ENCODE data around the gene SIN3A. TPM values are rescaled to one million over a fixed set of nuclear protein-coding genes. Genes with fewer than 3 reads are reported as not detected.

SIN3A gene
- total RNA-seq, 1 experiment from 2014 or later, result 107 TPM

DNA sequence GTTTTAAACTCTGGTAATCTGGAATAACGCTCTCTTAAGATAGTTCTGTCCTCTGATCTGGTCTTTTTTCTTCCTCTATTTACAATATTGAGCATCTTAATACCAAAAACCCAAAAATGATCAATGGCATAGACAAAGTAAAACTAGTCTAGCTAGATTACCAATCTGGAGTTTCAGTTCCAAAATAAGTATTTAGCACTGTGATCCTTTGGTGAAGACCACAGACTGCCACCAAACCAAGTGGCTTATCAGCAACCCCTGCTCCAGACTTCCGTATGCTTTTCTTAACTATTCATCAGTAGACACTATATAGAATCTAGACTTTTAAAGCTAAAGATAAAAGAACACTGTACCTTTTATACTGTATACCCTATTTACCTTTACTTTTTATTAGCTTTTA, 47.6 kb downstream of the SIN3A start:
- CTCF ChIA-PET, result no interaction called here
- BruUV-seq (replicated peaks), result no TSS peak
- Histone ChIP-seq H3K27me3 (ENCODE audit: control insufficient read depth, insufficient read depth, low read length) (no peaks in the 10 kb centered on the region), H3K9me3 (ENCODE audit: control insufficient read depth, insufficient read depth, low read depth, low read length) (no peaks in the 10 kb centered on the region), H3K4me1 (ENCODE audit: control insufficient read depth, insufficient read depth, low read length) (no peaks in the 10 kb centered on the region), H3K4me3 (ENCODE audit: low read depth in 2 of 2, low read length in 2 of 2) (no peak overlapping the region), H3K36me3 (ENCODE audit: control insufficient read depth, insufficient read depth, low read length) (peaks cover 36% of the 10 kb centered on the region), H3K27ac (ENCODE audit: low read length) (no peak overlapping the region)
- intact Hi-C loops (cut with micrococcal nuclease; ENCODE audit: unreplicated experiment), result no loop called here
- POLR2A ChIA-PET, result no interaction called here
- in situ Hi-C loops (cut with HindIII; ENCODE audit: low pct_unique_long_range_greater_than_20kb, low sequenced_read_pairs), result no loop called here
- TF ChIP-seq, protein P1, sequence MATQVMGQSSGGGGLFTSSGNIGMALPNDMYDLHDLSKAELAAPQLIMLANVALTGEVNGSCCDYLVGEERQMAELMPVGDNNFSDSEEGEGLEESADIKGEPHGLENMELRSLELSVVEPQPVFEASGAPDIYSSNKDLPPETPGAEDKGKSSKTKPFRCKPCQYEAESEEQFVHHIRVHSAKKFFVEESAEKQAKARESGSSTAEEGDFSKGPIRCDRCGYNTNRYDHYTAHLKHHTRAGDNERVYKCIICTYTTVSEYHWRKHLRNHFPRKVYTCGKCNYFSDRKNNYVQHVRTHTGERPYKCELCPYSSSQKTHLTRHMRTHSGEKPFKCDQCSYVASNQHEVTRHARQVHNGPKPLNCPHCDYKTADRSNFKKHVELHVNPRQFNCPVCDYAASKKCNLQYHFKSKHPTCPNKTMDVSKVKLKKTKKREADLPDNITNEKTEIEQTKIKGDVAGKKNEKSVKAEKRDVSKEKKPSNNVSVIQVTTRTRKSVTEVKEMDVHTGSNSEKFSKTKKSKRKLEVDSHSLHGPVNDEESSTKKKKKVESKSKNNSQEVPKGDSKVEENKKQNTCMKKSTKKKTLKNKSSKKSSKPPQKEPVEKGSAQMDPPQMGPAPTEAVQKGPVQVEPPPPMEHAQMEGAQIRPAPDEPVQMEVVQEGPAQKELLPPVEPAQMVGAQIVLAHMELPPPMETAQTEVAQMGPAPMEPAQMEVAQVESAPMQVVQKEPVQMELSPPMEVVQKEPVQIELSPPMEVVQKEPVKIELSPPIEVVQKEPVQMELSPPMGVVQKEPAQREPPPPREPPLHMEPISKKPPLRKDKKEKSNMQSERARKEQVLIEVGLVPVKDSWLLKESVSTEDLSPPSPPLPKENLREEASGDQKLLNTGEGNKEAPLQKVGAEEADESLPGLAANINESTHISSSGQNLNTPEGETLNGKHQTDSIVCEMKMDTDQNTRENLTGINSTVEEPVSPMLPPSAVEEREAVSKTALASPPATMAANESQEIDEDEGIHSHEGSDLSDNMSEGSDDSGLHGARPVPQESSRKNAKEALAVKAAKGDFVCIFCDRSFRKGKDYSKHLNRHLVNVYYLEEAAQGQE (IDR thresholded peaks at IDR 0.05; ENCODE audit: insufficient read depth in 1 of 2, low read depth in 2 of 2, low read length in 1 of 2), result no peak
- no peak for TF ChIP-seq POLR2AphosphoS5 (IDR thresholded peaks at IDR 0.05; ENCODE audit: low read depth, low read length)
- TF ChIP-seq, protein P2, sequence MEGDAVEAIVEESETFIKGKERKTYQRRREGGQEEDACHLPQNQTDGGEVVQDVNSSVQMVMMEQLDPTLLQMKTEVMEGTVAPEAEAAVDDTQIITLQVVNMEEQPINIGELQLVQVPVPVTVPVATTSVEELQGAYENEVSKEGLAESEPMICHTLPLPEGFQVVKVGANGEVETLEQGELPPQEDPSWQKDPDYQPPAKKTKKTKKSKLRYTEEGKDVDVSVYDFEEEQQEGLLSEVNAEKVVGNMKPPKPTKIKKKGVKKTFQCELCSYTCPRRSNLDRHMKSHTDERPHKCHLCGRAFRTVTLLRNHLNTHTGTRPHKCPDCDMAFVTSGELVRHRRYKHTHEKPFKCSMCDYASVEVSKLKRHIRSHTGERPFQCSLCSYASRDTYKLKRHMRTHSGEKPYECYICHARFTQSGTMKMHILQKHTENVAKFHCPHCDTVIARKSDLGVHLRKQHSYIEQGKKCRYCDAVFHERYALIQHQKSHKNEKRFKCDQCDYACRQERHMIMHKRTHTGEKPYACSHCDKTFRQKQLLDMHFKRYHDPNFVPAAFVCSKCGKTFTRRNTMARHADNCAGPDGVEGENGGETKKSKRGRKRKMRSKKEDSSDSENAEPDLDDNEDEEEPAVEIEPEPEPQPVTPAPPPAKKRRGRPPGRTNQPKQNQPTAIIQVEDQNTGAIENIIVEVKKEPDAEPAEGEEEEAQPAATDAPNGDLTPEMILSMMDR (IDR thresholded peaks at IDR 0.05), result no peak
- TF ChIP-seq TCF7L2 (IDR thresholded peaks at IDR 0.05; ENCODE audit: low read depth, low read length), result no peak
- TF ChIP-seq SIN3A (IDR thresholded peaks at IDR 0.05; ENCODE audit: borderline replicate concordance, insufficient read depth, low read depth, low read length), result no peak
- no peak for ATAC-seq
- DNase-seq (ENCODE audit: low read depth, low spot score), result no peak

DNA sequence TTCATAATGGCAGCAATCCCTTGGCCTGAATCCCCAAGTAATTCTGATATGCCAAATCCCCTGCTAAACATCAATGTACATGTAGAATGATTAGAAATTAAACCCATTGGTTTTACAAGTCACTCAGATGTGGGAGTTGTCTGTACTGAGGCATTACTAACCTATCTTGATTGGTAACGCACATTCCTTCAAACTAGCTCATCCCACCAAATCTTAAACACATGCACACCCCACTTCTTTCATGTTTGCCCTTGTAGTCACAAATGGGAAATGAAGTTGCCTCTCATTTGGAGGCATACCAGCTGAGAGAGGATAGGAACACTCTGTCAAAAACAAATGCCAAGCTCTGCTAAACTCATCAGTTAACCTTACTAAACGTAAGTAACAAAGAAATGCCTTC, 54.0 kb downstream of the SIN3A start:
- Histone ChIP-seq H3K4me3 (ENCODE audit: low read depth in 2 of 2, low read length in 2 of 2) (no peak overlapping the region), H3K36me3 (ENCODE audit: control insufficient read depth, insufficient read depth, low read length) (peaks cover 47% of the 10 kb centered on the region), H3K4me1 (ENCODE audit: control insufficient read depth, insufficient read depth, low read length) (no peaks in the 10 kb centered on the region), H3K27me3 (ENCODE audit: control insufficient read depth, insufficient read depth, low read length) (no peaks in the 10 kb centered on the region), H3K9me3 (ENCODE audit: control insufficient read depth, insufficient read depth, low read depth, low read length) (no peaks in the 10 kb centered on the region), H3K27ac (ENCODE audit: low read length) (no peak overlapping the region)
- intact Hi-C loops (cut with micrococcal nuclease; ENCODE audit: unreplicated experiment) (no loop called here), in situ Hi-C loops (cut with HindIII; ENCODE audit: low pct_unique_long_range_greater_than_20kb, low sequenced_read_pairs) (no loop called here)
- CTCF ChIA-PET, result no interaction called here
- no peak for TF ChIP-seq POLR2AphosphoS5 (IDR thresholded peaks at IDR 0.05; ENCODE audit: low read depth, low read length)
- no peak for TF ChIP-seq SIN3A (IDR thresholded peaks at IDR 0.05; ENCODE audit: borderline replicate concordance, insufficient read depth, low read depth, low read length)
- TF ChIP-seq, protein P2 (IDR thresholded peaks at IDR 0.05), result no peak
- TF ChIP-seq, protein P1 (IDR thresholded peaks at IDR 0.05; ENCODE audit: insufficient read depth in 1 of 2, low read depth in 2 of 2, low read length in 1 of 2), result no peak
- TF ChIP-seq TCF7L2 (IDR thresholded peaks at IDR 0.05; ENCODE audit: low read depth, low read length), result no peak
- POLR2A ChIA-PET, result interaction anchor here (0.5 kb wide), 1 partner anchor 38 kb away, joined by 4 read pairs; no protein-coding TSS in a partner anchor
- BruUV-seq (replicated peaks), result no TSS peak
- DNase-seq (ENCODE audit: low read depth, low spot score) (no peak), ATAC-seq (no peak)

Data from Panc1 (cell line).